Mammary epithelial cell (primary cell): ENCODE data around the gene IFNAR2.
"Not testable (repeated sequence)": the region's sequence is repeated elsewhere in the genome, so short reads cannot be mapped to it uniquely, and the experiment has no call there.

Source experiments
- CTCF ChIP-seq, 2 donors: IDR thresholded peaks in 1 of 2; conservative IDR thresholded peaks in 1 of 2; 2 replicates each; pipeline ENCODE4 v1.5.1; 2011 to 2012; ENCODE audit warnings: inconsistent platforms in 2 of 2, low read length in 2 of 2, mild to moderate bottlenecking in 2 of 2, control low read depth in 1 of 2, low read depth in 1 of 2; ENCODE audit not compliant: insufficient read depth in 1 of 2; ENCODE audit errors: extremely low read depth in 1 of 2
- EZH2 ChIP-seq: IDR thresholded peaks from 2 replicates; pipeline ENCODE4 v1.6.1; 2012; ENCODE audit warnings: low read length, inconsistent platforms, borderline replicate concordance

GRCh38 chr21:33225376-33225775, 4.4 kb upstream of the IFNAR2 start:
- TF ChIP-seq CTCF (conservative IDR thresholded peaks at IDR 0.05 in 1 of 2, IDR thresholded peaks at IDR 0.05 in 1 of 2; ENCODE audit: extremely low read depth in 1 of 2, insufficient read depth in 1 of 2, low read depth in 1 of 2, low read length in 2 of 2); EZH2: not testable (repeated sequence)
